HG02642 (cell line): ENCODE results near the gene ARHGAP25.

Experiments
- ATAC-seq: cut with Tn5 transposase; IDR thresholded peaks from one replicate; pipeline ENCODE4 v1.9.1; 2021; ENCODE audit warnings: mild to moderate bottlenecking; ENCODE audit not compliant: unreplicated experiment, poor library complexity

Gene ARHGAP25

GRCh38 chr2:68734688-68735525 lies at the start of gene ARHGAP25:
TSS of gene ARHGAP25 (plus strand) at chr2:68734811. CDS start at chr2:68735200, 389 bp downstream.
- ATAC-seq: peak; percentile 72

- ATAC-seq: no peak
Observed at GRCh38 chr2:68686178-68686577, 48.4 kb upstream of the ARHGAP25 start.

- ATAC-seq: no peak
Observed at GRCh38 chr2:68687018-68687417, 47.6 kb upstream of the ARHGAP25 start.

- ATAC-seq: peak; percentile 90
Observed at GRCh38 chr2:68689553-68690537, 44.8 kb upstream of the ARHGAP25 start.

- no peak for ATAC-seq
Observed at GRCh38 chr2:68690851-68691250, 43.8 kb upstream of the ARHGAP25 start.

GRCh38 chr2:68692511-68692910 lies 42.1 kb upstream of the ARHGAP25 start:
- ATAC-seq: no peak

GRCh38 chr2:68693951-68694350 lies 40.7 kb upstream of the ARHGAP25 start:
- ATAC-seq: no peak

- no peak for ATAC-seq
Observed at GRCh38 chr2:68695971-68696370, 38.6 kb upstream of the ARHGAP25 start.

GRCh38 chr2:68696554-68696953 lies 38.1 kb upstream of the ARHGAP25 start:
- ATAC-seq: no peak

- ATAC-seq: no peak
Observed at GRCh38 chr2:68698567-68699377, 35.8 kb upstream of the ARHGAP25 start.

- no peak for ATAC-seq
Observed at GRCh38 chr2:68700560-68700959, 34.1 kb upstream of the ARHGAP25 start.

GRCh38 chr2:68706637-68707036 lies 28.0 kb upstream of the ARHGAP25 start:
- no peak for ATAC-seq

GRCh38 chr2:68708629-68709028 lies 26.0 kb upstream of the ARHGAP25 start:
- ATAC-seq: no peak

GRCh38 chr2:68709421-68709911 lies 25.1 kb upstream of the ARHGAP25 start:
- peak; percentile 52 for ATAC-seq

GRCh38 chr2:68710336-68710735 lies 24.3 kb upstream of the ARHGAP25 start:
- no peak for ATAC-seq

GRCh38 chr2:68710756-68711155 lies 23.9 kb upstream of the ARHGAP25 start:
- no peak for ATAC-seq

- peak; percentile 81 for ATAC-seq
Observed at GRCh38 chr2:68714866-68715265, 19.7 kb upstream of the ARHGAP25 start.

- peak; percentile 69 for ATAC-seq
Observed at GRCh38 chr2:68715353-68716041, 19.1 kb upstream of the ARHGAP25 start.

GRCh38 chr2:68716604-68717304 lies 17.9 kb upstream of the ARHGAP25 start:
- no peak for ATAC-seq
